PFSK-1 (cell line): Measurements from ENCODE around the gene ADAMTS16.

Experiments
- POLR2AphosphoS5 ChIP-seq: IDR thresholded peaks from 2 replicates; pipeline ENCODE4 v1.6.1; 2012; ENCODE audit warnings: low read depth, mild to moderate bottlenecking, control low read depth, low read length, moderate library complexity
- TAF1 ChIP-seq: IDR thresholded peaks from 2 replicates; pipeline ENCODE4 v1.6.1; 2012; ENCODE audit warnings: low read length, control low read depth, borderline replicate concordance; ENCODE audit not compliant: insufficient read depth

DNA sequence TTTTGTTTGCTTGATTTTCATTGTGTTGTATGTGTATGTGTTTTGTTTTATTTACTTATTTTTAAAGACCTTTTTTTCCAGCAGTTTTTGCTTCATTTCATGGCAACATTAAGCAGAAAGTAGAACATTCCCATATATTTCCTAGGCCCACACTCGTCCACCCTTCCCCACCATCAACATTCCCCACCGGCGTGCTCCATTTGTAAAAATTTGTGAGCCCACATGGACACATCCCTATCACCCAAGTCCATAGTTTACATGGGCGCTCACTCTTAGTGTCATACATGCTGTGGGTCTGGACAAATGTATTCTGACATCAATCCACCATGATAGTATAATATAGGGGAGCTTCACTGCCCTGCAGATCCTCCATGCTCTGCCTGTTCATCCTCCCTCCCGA, 133.8 kb downstream of the ADAMTS16 start:
- TF ChIP-seq POLR2AphosphoS5, result no peak
- TF ChIP-seq TAF1, result no peak
